PC-3 (cell line): ENCODE data around the gene PSMA7. TPM values are rescaled to one million over a fixed set of nuclear protein-coding genes. Genes with fewer than 3 reads are reported as not detected.

ENCODE experiments used
- ATAC-seq: fragments of 200-7000 bp; cut with Tn5 transposase; 2 replicates; pipeline ENCODE4 v1.9.1; 2020; ENCODE audit warnings: mild to moderate bottlenecking, moderate library complexity
- BruUV-seq: library from RNA; stranded (reverse); fragments of 400-500 nt; replicated peaks from 2 replicates; lab custom pipeline; 2021; lab: Mats Ljungman, UMichigan
- CTCF ChIA-PET: fragments of 300-600 bp; sonication (Branson Sonifier 250); formaldehyde crosslinking; loops from one replicate; lab custom pipeline; 2022; ENCODE audit warnings: antibody characterized with exemption; lab: Charles Lee
- POLR2A ChIA-PET: fragments of 300-600 bp; sonication (Branson Sonifier 250); formaldehyde crosslinking; loops from one replicate; lab custom pipeline; 2022; ENCODE audit warnings: antibody characterized with exemption; ENCODE audit not compliant: unreplicated experiment; lab: Charles Lee
- DNase-seq: peaks from one replicate; pipeline ENCODE4 v3.0.0-alpha.2; 2015
- H2AFZ ChIP-seq: fragments of 300-600 bp; sonication (generic); 2 replicates; pipeline ENCODE4 v1.6.0; 2016; ENCODE audit warnings: antibody characterized with exemption, low read length
- H3F3A ChIP-seq: fragments of 300-600 bp; sonication (generic); one replicate; pipeline ENCODE4 v1.6.0; 2017; ENCODE audit warnings: antibody characterized with exemption, low read length, control low read depth, mild to moderate bottlenecking; ENCODE audit not compliant: unreplicated experiment
- H3K27ac ChIP-seq: fragments of 300-600 bp; sonication (generic); 2 replicates; pipeline ENCODE4 v1.5.1; 2016; ENCODE audit warnings: mild to moderate bottlenecking, low read length
- H3K27me3 ChIP-seq: fragments of 300-600 bp; sonication (generic); 2 replicates; pipeline ENCODE4 v1.6.1; 2016; ENCODE audit warnings: low read length, mixed read lengths
- H3K36me3 ChIP-seq: fragments of 300-600 bp; sonication (generic); 2 replicates; pipeline ENCODE4 v1.6.1; 2016; ENCODE audit warnings: low read depth, mixed run types, low read length, mixed read lengths
- H3K4me1 ChIP-seq: fragments of 300-600 bp; sonication (generic); 2 replicates; pipeline ENCODE4 v1.5.1; 2016; ENCODE audit warnings: low read length; ENCODE audit not compliant: insufficient read depth
- H3K4me2 ChIP-seq: fragments of 300-600 bp; sonication (generic); 2 replicates; pipeline ENCODE4 v1.6.0; 2016; ENCODE audit warnings: low read length
- H3K4me3 ChIP-seq: fragments of 300-600 bp; sonication (generic); 2 replicates; pipeline ENCODE4 v1.5.1; 2016; ENCODE audit warnings: mild to moderate bottlenecking, low read length, mixed read lengths
- H3K79me2 ChIP-seq: fragments of 300-600 bp; sonication (generic); 2 replicates; pipeline ENCODE4 v1.6.1; 2017; ENCODE audit warnings: low read length, mixed read lengths
- H3K9ac ChIP-seq: fragments of 300-600 bp; sonication (generic); 2 replicates; pipeline ENCODE4 v1.6.0; 2016; ENCODE audit warnings: mild to moderate bottlenecking, low read length
- H3K9me2 ChIP-seq: fragments of 300-600 bp; sonication (generic); replicated peaks from 2 replicates; pipeline ENCODE4 v1.6.1; 2016; ENCODE audit warnings: mixed run types, low read length, mixed read lengths
- H3K9me3 ChIP-seq: fragments of 300-600 bp; sonication (generic); 2 replicates; pipeline ENCODE4 v1.6.1; 2016; ENCODE audit warnings: low read length, mixed read lengths
- H4K20me1 ChIP-seq: fragments of 300-600 bp; sonication (generic); 2 replicates; pipeline ENCODE4 v1.6.1; 2016; ENCODE audit warnings: low read length, mixed read lengths
- EZH2 ChIP-seq: fragments of 300-600 bp; sonication (generic); IDR thresholded peaks from one replicate; pipeline ENCODE4 v1.6.1; 2017; ENCODE audit warnings: antibody characterized with exemption, mild to moderate bottlenecking, low read length; ENCODE audit not compliant: unreplicated experiment
- EZH2phosphoT487 ChIP-seq: fragments of 300-600 bp; sonication (generic); IDR thresholded peaks from 2 replicates; pipeline ENCODE4 v1.6.1; 2018; ENCODE audit warnings: mild to moderate bottlenecking, antibody characterized with exemption, low read length, borderline replicate concordance
- intact Hi-C: fragments of 100-400 bp; cut with micrococcal nuclease; formaldehyde crosslinking; loops from 2 replicates; pipeline ENCODE4 v1.9.0; 2023
- total RNA-seq: library from RNA; depleted of rRNA; stranded (reverse); fragments of >200 nt; gene quantifications from 2 replicates; pipeline ENCODE4 v1.2.3, GENCODE V29; 2014
- TF ChIP-seq, protein P1 (sequence below): fragments of 300-600 bp; sonication (generic); conservative IDR thresholded peaks from 2 replicates; pipeline ENCODE4 v1.5.1; 2017; ENCODE audit warnings: antibody characterized with exemption, low read depth, mild to moderate bottlenecking, low read length

PSMA7 gene
- total RNA-seq, 1 experiment from 2014 or later, result 751 TPM

DNA sequence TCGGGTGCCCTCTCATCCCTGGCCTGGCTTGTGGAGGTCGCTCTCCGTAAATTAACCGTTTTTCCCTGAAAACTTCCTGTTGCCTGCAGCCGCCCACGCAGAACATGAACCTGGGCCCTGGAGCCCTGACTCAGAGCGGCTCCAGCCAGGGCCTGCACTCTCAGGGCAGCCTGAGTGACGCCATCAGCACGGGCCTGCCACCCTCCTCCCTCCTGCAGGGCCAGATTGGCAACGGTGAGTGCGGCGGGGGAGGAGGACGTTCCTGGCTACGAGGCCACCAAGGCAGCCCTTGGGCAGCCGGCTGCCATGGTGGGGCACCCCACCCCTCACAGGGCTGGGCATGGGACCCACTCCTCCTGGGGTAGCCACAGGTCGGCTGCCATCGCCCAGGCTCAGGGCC is 18.2 kb upstream of the PSMA7 start:
- Histone ChIP-seq H3K36me3 (peaks cover 23% of the 10 kb centered on the region), H3K9me2 (no peaks in the 10 kb centered on the region), H2AFZ (no peak overlapping the region), H3K79me2 (peaks cover 30% of the 10 kb centered on the region), H3K27me3 (no peaks in the 10 kb centered on the region), H3K9me3 (no peaks in the 10 kb centered on the region), H3K27ac (no peak overlapping the region), H3F3A (no peaks in the 10 kb centered on the region), H3K4me3 (no peak overlapping the region), H3K4me2 (no peak overlapping the region), H3K9ac (no peak overlapping the region), H4K20me1 (peaks cover 7% of the 10 kb centered on the region), H3K4me1 (peaks cover 17% of the 10 kb centered on the region)
- intact Hi-C loops, result no loop called here
- ChIA-PET POLR2A (no interaction called here), CTCF (no interaction called here)
- BruUV-seq, result no TSS peak
- ATAC-seq, result no peak
- TF ChIP-seq EZH2 (no peak), EZH2phosphoT487 (no peak)
- TF ChIP-seq, protein P1, sequence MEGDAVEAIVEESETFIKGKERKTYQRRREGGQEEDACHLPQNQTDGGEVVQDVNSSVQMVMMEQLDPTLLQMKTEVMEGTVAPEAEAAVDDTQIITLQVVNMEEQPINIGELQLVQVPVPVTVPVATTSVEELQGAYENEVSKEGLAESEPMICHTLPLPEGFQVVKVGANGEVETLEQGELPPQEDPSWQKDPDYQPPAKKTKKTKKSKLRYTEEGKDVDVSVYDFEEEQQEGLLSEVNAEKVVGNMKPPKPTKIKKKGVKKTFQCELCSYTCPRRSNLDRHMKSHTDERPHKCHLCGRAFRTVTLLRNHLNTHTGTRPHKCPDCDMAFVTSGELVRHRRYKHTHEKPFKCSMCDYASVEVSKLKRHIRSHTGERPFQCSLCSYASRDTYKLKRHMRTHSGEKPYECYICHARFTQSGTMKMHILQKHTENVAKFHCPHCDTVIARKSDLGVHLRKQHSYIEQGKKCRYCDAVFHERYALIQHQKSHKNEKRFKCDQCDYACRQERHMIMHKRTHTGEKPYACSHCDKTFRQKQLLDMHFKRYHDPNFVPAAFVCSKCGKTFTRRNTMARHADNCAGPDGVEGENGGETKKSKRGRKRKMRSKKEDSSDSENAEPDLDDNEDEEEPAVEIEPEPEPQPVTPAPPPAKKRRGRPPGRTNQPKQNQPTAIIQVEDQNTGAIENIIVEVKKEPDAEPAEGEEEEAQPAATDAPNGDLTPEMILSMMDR, result no peak
- DNase-seq, result no peak

DNA sequence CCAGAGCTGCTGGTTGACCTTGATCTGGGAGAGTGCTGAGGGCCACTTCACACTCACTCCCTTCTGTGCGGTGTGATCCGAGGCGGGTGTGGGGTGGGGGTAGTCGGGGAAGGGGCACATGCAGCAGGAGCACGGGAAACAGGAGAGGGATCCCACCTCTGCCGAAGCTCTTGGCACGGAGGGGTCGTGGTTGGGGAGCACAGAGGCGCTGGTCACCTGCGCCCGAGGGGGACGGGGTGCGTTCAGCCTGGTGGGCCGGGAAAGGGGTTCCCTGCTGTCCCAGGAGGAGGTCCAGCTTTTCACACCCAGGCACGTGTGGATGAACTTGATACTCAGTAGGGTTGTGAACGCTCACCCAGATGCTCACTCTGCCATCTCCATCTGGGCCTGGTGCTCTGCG is 17.7 kb upstream of the PSMA7 start:
- Histone ChIP-seq H3K79me2 (peaks cover 34% of the 10 kb centered on the region), H3K27me3 (no peaks in the 10 kb centered on the region), H3K4me3 (no peak overlapping the region), H2AFZ (no peak overlapping the region), H3K27ac (no peak overlapping the region), H3K9me2 (no peaks in the 10 kb centered on the region), H3K4me1 (peaks cover 20% of the 10 kb centered on the region), H3F3A (no peaks in the 10 kb centered on the region), H3K9ac (no peak overlapping the region), H4K20me1 (peaks cover 11% of the 10 kb centered on the region), H3K9me3 (no peaks in the 10 kb centered on the region), H3K4me2 (no peak overlapping the region), H3K36me3 (peaks cover 21% of the 10 kb centered on the region)
- POLR2A ChIA-PET, result no interaction called here
- ATAC-seq, result no peak
- no peak for DNase-seq
- CTCF ChIA-PET, result no interaction called here
- intact Hi-C loops, result no loop called here
- TF ChIP-seq EZH2, result no peak
- TF ChIP-seq, protein P1, result no peak
- BruUV-seq, result no TSS peak

DNA sequence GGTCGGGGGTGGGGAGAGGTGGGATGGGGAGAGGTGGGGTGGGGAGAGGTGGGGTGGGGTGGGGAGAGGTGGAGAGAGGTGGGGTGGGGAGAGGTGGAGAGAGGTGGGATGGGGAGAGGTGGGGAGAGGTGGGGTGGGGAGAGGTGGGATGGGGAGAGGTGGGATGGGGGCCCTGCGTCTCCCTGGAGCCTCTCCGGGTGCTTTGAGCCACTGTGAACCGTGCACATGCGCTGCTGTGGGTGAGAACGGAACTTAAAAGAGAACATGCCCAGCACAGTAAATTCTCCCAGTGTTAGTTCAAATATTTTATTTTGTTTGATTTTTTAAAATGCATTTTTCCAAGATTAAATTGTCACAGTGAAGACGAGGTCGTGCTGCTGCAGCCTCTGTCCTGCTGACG is 17.1 kb upstream of the PSMA7 start:
- Histone ChIP-seq H3K27me3 (no peaks in the 10 kb centered on the region), H3K36me3 (peaks cover 18% of the 10 kb centered on the region), H3K4me2 (no peak overlapping the region), H3K79me2 (peaks cover 37% of the 10 kb centered on the region), H3K9ac (no peak overlapping the region), H3K4me3 (no peak overlapping the region), H3K9me3 (no peaks in the 10 kb centered on the region), H4K20me1 (peaks cover 14% of the 10 kb centered on the region), H2AFZ (no peak overlapping the region), H3K9me2 (no peaks in the 10 kb centered on the region), H3K27ac (no peak overlapping the region), H3F3A (no peaks in the 10 kb centered on the region), H3K4me1 (peaks cover 27% of the 10 kb centered on the region)
- CTCF ChIA-PET, result no interaction called here
- BruUV-seq, result no TSS peak
- POLR2A ChIA-PET, result no interaction called here
- TF ChIP-seq EZH2phosphoT487, result no peak
- TF ChIP-seq, protein P1, result no peak
- intact Hi-C loops, result no loop called here
- ATAC-seq, result no peak
- no peak for DNase-seq
